B cell (primary cell): ENCODE data around the gene ASB17. TPM values are rescaled to one million over a fixed set of nuclear protein-coding genes. Genes with fewer than 3 reads are reported as not detected.

Source experiments
- ATAC-seq: fragments of 200-7000 bp; cut with Tn5 transposase; one replicate; pipeline ENCODE4 v1.10.0; 2021; ENCODE audit warnings: low read depth, mild to moderate bottlenecking, moderate number of reproducible peaks, moderate library complexity
- CTCF ChIA-PET: fragments of 350-600 bp; sonication (Branson Sonifier 250); formaldehyde crosslinking; loops from one replicate; lab custom pipeline; 2021; ENCODE audit warnings: antibody characterized with exemption, inconsistent platforms; lab: Charles Lee
- POLR2A ChIA-PET: fragments of 350-600 bp; sonication (Branson Sonifier 250); formaldehyde crosslinking; loops from one replicate; lab custom pipeline; 2021; ENCODE audit warnings: antibody characterized with exemption; lab: Charles Lee
- DNase-seq: peaks from one replicate; pipeline ENCODE4 v3.0.0; 2013
- H2AFZ ChIP-seq: 2 replicates; pipeline ENCODE4 v1.6.1; 2012; ENCODE audit warnings: mild to moderate bottlenecking, low read depth, low read length; ENCODE audit not compliant: insufficient read depth, poor library complexity, severe bottlenecking
- H3K27ac ChIP-seq, 2 donors: 1 replicate in 1 of 2; 2 replicates in 1 of 2; pipeline ENCODE4 v1.5.1; 2012 to 2013; ENCODE audit warnings: low read length in 2 of 2, mild to moderate bottlenecking in 2 of 2, moderate library complexity in 1 of 2
- H3K27me3 ChIP-seq, 4 experiments: fragments of 200-600 bp in 1 of 4; sonication (generic) in 1 of 4; replicated peaks in 1 of 4; 1 replicate in 2 of 4; 2 replicates in 2 of 4; pipeline versions ENCODE4 v1.6.1 to v1.7.0; 2013 to 2016; ENCODE audit warnings: low read length in 3 of 4, mild to moderate bottlenecking in 2 of 4, mixed read lengths in 1 of 4, moderate library complexity in 1 of 4; ENCODE audit not compliant: insufficient read depth in 4 of 4, control insufficient read depth in 3 of 4; ENCODE audit errors: control extremely low read depth in 1 of 4
- H3K36me3 ChIP-seq, 2 experiments: replicated peaks in 1 of 2; 1 replicate in 1 of 2; 2 replicates in 1 of 2; pipeline versions ENCODE4 v1.6.1 to v1.7.1; 2013; ENCODE audit warnings: low read length in 1 of 2; ENCODE audit not compliant: insufficient read depth in 2 of 2, control insufficient read depth in 1 of 2; ENCODE audit errors: control extremely low read depth in 1 of 2, extremely low read depth in 1 of 2
- H3K4me1 ChIP-seq, 2 donors: fragments of 200-600 bp in 1 of 2; sonication (generic) in 1 of 2; 1 replicate in 1 of 2; 2 replicates in 1 of 2; pipeline versions ENCODE4 v1.5.1 to v1.6.1; 2013 to 2017; ENCODE audit warnings: low read length in 2 of 2; ENCODE audit not compliant: control insufficient read depth in 2 of 2, insufficient read depth in 2 of 2
- H3K4me2 ChIP-seq: replicated peaks from 2 replicates; pipeline ENCODE3; 2012; ENCODE audit warnings: mild to moderate bottlenecking, low read depth, low read length; ENCODE audit not compliant: poor library complexity, severe bottlenecking
- H3K4me3 ChIP-seq, 5 experiments: fragments of 200-600 bp in 1 of 5; sonication (generic) in 1 of 5; 1 replicate in 3 of 5; 2 replicates in 2 of 5; pipeline versions ENCODE4 v1.5.1 to v1.7.0; 2011 to 2016; ENCODE audit warnings: low read length in 4 of 5, mild to moderate bottlenecking in 4 of 5, low read depth in 2 of 5, control low read depth in 1 of 5, moderate library complexity in 1 of 5; ENCODE audit not compliant: insufficient read depth in 1 of 5; ENCODE audit errors: control extremely low read depth in 1 of 5, extremely low read depth in 1 of 5
- H3K79me2 ChIP-seq: fragments of 200-600 bp; sonication (generic); one replicate; pipeline ENCODE4 v1.6.0; 2016; ENCODE audit warnings: low read length; ENCODE audit not compliant: control insufficient read depth, insufficient read depth
- H3K9ac ChIP-seq: fragments of 200-600 bp; sonication (generic); 2 replicates; pipeline ENCODE4 v1.6.1; 2017; ENCODE audit warnings: mild to moderate bottlenecking, low read length, moderate library complexity
- H3K9me3 ChIP-seq, 3 donors: one replicate each; pipeline versions ENCODE4 v1.6.1 to v1.7.1; 2013; ENCODE audit warnings: low read length in 2 of 3; ENCODE audit not compliant: control insufficient read depth in 2 of 3, insufficient read depth in 1 of 3; ENCODE audit errors: control extremely low read depth in 1 of 3
- H4K20me1 ChIP-seq: 2 replicates; pipeline ENCODE4 v1.6.0; 2012; ENCODE audit warnings: mild to moderate bottlenecking, low read length; ENCODE audit not compliant: insufficient read depth, control insufficient read depth, poor library complexity, severe bottlenecking
- H3K27ac Mint-ChIP-seq: one replicate; pipeline ENCODE4 v1.8.0; 2021; ENCODE audit warnings: mixed read lengths
- H3K27me3 Mint-ChIP-seq: one replicate; pipeline ENCODE4 v1.8.0; 2021; ENCODE audit warnings: mixed read lengths
- H3K4me1 Mint-ChIP-seq: one replicate; pipeline ENCODE4 v1.8.0; 2021; ENCODE audit warnings: mixed read lengths
- H3K4me3 Mint-ChIP-seq: one replicate; pipeline ENCODE4 v1.8.0; 2021; ENCODE audit warnings: mixed read lengths
- H3K9me3 Mint-ChIP-seq: one replicate; pipeline ENCODE4 v1.8.0; 2022; ENCODE audit warnings: mixed read lengths; ENCODE audit not compliant: insufficient read depth
- EZH2 ChIP-seq: IDR thresholded peaks from 2 replicates; pipeline ENCODE4 v1.6.1; 2012; ENCODE audit warnings: borderline replicate concordance, low read depth, mild to moderate bottlenecking, moderate library complexity, low read length; ENCODE audit not compliant: insufficient read depth, poor library complexity, severe bottlenecking
- WGBS: methylation state at CpG from one replicate; pipeline ENCODE4 v1.1.5; 2013; ENCODE audit warnings: missing lambda C conversion rate; ENCODE audit not compliant: insufficient coverage; 5-methylcytosine and 5-hydroxymethylcytosine counted together
- intact Hi-C: fragments of 100-400 bp; cut with micrococcal nuclease; formaldehyde crosslinking; loops from one replicate; pipeline ENCODE4 v1.10.0; 2022
- polyA plus RNA-seq: library from polyadenylated mRNA; depleted of rRNA; stranded (reverse); fragments of >200 nt; gene quantifications from 2 replicates; pipeline ENCODE4 v1.2.3, GENCODE V29; 2012
- total RNA-seq, 2 donors: library from RNA; stranded (reverse); fragments of 120-200 nt in 1 of 2; gene quantifications; 1 replicate in 1 of 2; 2 replicates in 1 of 2; pipeline versions ENCODE4 v1.2.3 to v1.2.4, GENCODE V29; 2013 to 2022
- TF ChIP-seq, protein P1 (sequence below): fragments of 200-600 bp; IDR thresholded peaks from one replicate; pipeline ENCODE4 v1.8.0; 2022; ENCODE audit warnings: antibody characterized with exemption, mild to moderate bottlenecking

The ASB17 gene
- total and polyA plus RNA-seq, 2 donors (not counting 1 experiment from before 2014, with no cell fraction given), result not detected

DNA sequence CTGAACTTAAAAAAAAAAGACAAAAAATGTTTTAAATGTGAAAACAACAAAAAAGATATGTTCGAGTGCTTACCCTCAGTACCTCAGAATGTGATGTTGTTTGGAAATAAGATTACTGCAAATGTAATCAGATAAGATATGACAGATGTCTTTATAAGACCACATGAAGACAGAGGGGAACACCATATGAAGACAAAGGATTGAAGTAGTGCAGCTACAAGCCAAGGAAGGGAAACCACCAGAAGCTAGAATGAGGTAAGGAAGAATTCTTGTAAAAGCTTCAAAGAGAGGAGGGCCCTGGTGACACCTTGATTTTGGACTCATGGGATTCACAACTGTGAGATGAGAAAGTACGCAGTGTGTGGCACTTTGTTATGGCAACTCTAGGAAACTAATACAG, 15.4 kb downstream of the ASB17 start:
- no peak overlapping the region for H3K27ac ChIP-seq
- no peaks in the 10 kb centered on the region for H4K20me1 ChIP-seq
- peaks cover 0 to 3% (median 0%) of the 10 kb centered on the region in 3 donors for H3K9me3 ChIP-seq
- H3K27me3 Mint-ChIP-seq, result peaks cover 4% of the 10 kb centered on the region
- no peak for DNase-seq
- no peak for ATAC-seq
- 100% methylated on average over 1 of the region's 2 CpGs for WGBS
- ChIA-PET CTCF (no interaction called here), POLR2A (no interaction called here)
- H3K4me1 Mint-ChIP-seq, result no peaks in the 10 kb centered on the region
- intact Hi-C loops, result no loop called here
- H2AFZ ChIP-seq, result no peak overlapping the region
- no peak overlapping the region for H3K4me3 Mint-ChIP-seq
- no peaks in the 10 kb centered on the region for H3K9me3 Mint-ChIP-seq
- H3K4me1 ChIP-seq, result no peaks in the 10 kb centered on the region
- H3K9ac ChIP-seq, result no peak overlapping the region
- no peak overlapping the region for H3K27ac Mint-ChIP-seq
- H3K27me3 ChIP-seq, result no peaks in the 10 kb centered on the region
- no peaks in the 10 kb centered on the region for H3K36me3 ChIP-seq
- H3K4me2 ChIP-seq, result no peak overlapping the region
- H3K4me3 ChIP-seq, result no peak overlapping the region
- no peaks in the 10 kb centered on the region for H3K79me2 ChIP-seq
- no peak for TF ChIP-seq EZH2

DNA sequence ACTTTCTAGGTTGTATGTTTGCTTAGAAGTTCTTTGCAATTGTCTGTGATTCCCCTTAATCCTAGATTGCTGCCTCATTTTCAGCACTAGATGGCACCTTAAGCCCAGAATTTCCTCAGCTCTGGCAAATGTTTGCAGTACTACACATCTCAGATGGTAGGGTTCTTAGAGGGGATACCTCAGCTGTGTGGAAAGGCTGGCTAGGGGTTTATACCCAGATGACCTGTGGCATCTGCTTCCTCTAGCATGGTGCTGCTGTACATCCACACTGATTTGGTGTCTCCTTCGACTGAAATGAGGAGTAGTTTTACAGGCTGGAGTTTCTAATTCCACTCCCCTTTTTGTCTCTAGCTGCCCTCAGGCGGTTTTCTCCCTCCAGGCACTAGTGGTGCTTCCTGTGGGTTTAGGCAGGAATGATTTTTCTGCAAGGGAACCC, 23.5 kb downstream of the ASB17 start:
- Histone ChIP-seq H3K9ac (no peak overlapping the region), H3K36me3 (no peaks in the 10 kb centered on the region), H3K9me3 (peaks cover 0 to 11% (median 1%) of the 10 kb centered on the region in 3 donors), H3K4me2 (no peak overlapping the region), H2AFZ (no peak overlapping the region), H3K4me1 (no peaks in the 10 kb centered on the region), H3K27me3 (no peaks in the 10 kb centered on the region), H3K79me2 (no peaks in the 10 kb centered on the region), H3K4me3 (no peak overlapping the region), H4K20me1 (no peaks in the 10 kb centered on the region), H3K27ac (no peak overlapping the region)
- DNase-seq (no peak), ATAC-seq (no peak)
- no CpG with 5 or more reads among the region's 2 CpGs for WGBS
- intact Hi-C loops, result no loop called here
- POLR2A ChIA-PET, result no interaction called here
- Mint-ChIP-seq H3K9me3 (peaks cover 6% of the 10 kb centered on the region), H3K27ac (no peak overlapping the region), H3K4me3 (no peak overlapping the region), H3K27me3 (peaks cover 4% of the 10 kb centered on the region), H3K4me1 (no peaks in the 10 kb centered on the region)
- TF ChIP-seq, protein P1, sequence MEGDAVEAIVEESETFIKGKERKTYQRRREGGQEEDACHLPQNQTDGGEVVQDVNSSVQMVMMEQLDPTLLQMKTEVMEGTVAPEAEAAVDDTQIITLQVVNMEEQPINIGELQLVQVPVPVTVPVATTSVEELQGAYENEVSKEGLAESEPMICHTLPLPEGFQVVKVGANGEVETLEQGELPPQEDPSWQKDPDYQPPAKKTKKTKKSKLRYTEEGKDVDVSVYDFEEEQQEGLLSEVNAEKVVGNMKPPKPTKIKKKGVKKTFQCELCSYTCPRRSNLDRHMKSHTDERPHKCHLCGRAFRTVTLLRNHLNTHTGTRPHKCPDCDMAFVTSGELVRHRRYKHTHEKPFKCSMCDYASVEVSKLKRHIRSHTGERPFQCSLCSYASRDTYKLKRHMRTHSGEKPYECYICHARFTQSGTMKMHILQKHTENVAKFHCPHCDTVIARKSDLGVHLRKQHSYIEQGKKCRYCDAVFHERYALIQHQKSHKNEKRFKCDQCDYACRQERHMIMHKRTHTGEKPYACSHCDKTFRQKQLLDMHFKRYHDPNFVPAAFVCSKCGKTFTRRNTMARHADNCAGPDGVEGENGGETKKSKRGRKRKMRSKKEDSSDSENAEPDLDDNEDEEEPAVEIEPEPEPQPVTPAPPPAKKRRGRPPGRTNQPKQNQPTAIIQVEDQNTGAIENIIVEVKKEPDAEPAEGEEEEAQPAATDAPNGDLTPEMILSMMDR, result no peak
- no peak for TF ChIP-seq EZH2
- CTCF ChIA-PET, result no interaction called here
